Inferior parietal cortex (tissue), 1 donor: ENCODE results near the gene THBS2.
"Not testable (repeated sequence)": the region's sequence is repeated elsewhere in the genome, so short reads cannot be mapped to it uniquely, and the experiment has no call there.

Experiments
- DNase-seq: peaks from one replicate; pipeline ENCODE4 v3.0.0-alpha.2; 2016; ENCODE audit errors: extremely low spot score

Gene THBS2

DNA sequence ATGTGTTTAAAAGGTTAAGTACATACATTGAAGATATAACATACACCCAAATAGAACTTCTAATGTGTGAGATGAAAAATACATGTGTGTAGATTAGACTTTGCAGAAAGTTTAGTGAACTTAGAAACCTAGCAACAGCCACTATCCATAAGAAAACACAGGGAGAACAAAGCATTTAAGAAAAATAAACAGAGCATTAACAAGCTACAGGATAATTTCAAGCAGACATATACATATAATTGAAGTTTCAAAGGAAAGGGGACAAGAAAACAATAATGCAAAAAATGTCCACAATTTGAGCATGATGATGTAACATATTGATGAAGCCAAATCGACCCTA lies 18.2 kb upstream of the THBS2 start:
- DNase-seq: no peak

- DNase-seq: no peak
Measured at GRCh38 chr6:169271158-169271876, 17.7 kb upstream of the THBS2 start.

DNA sequence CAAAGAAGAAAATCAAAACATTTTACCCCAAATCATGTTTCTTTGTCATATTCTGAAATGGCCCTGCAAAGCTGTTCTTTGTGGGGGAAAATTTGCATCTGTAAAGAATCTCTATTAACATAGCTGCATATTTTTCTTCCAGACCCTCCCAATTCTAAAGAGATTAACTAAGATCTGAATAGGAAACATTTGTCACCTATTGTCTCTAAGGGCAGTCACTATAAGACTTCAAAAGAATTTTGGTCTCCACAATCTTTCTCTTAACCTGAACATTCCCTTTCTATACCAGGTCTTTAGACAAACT lies 16.4 kb upstream of the THBS2 start:
- not testable (repeated sequence) for DNase-seq

DNA sequence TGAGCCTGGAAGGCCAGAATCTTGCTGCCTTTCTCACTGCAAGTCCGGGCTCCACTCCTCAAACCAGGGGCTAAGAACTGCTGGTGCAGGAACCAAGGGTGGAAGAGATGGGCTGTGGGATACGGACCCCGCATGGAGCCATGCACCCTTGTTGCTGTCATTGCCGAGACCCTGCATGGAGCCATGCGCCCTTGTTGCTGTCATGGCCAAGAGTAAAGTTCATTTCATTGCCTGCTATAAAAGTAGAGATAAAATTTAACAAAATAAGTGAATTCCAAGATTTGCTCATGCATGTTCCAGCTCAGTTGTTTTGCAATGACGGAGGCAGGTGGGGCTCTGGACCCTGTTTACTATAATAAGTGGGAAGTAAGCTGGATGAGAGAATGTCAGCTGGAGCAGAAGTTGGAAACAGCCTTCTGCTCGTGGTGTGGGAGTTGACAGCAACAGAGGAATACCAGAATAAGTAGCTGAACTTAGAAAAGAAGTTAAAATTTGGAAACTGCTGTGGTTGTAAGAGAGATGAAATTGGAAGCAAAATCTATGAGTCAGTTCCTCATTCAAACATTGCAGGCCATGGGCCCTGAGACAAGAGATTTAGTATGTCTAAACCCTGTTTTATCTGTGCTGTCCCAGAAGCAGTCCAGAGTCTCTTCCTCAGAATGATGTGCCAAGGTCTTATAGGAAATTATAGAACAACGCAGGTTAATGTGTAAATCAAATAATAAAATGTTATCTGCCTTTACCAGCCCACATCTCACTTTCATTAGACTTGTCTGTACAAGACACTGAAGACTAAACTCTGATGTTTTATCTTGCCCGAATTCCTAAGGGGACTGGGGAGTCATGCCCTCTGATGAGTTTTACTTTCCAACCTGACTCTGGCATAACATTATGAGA lies 15.8 kb upstream of the THBS2 start:
- no peak for DNase-seq

- DNase-seq: no peak
Measured at GRCh38 chr6:169268276-169268675, 14.6 kb upstream of the THBS2 start.

GRCh38 chr6:169266746-169267591 lies 13.3 kb upstream of the THBS2 start:
- DNase-seq: no peak

DNA sequence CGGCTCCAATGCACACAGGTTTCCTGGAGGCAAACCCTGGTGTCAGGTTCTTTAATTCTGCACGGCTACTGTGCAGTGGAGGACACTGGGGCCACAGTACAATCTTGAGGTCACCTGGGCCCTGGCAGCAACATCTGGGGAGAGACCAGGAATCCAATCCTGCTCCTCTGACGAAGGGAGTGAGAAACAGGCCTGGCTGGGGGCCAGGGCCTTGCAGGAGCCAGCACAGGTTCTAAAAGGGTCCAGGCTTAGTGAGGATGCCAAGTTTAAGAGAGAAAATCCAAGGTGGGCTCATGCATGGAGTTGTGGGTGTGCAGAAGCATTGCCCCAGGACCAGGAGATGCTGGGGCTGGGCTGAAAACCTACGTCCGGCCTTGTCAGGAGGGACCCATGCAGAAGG lies 12.6 kb upstream of the THBS2 start:
- no peak for DNase-seq

- DNase-seq: no peak
Measured at GRCh38 chr6:169265486-169266131, 12.0 kb upstream of the THBS2 start.

GRCh38 chr6:169263836-169264608 lies 10.4 kb upstream of the THBS2 start:
- no peak for DNase-seq

DNA sequence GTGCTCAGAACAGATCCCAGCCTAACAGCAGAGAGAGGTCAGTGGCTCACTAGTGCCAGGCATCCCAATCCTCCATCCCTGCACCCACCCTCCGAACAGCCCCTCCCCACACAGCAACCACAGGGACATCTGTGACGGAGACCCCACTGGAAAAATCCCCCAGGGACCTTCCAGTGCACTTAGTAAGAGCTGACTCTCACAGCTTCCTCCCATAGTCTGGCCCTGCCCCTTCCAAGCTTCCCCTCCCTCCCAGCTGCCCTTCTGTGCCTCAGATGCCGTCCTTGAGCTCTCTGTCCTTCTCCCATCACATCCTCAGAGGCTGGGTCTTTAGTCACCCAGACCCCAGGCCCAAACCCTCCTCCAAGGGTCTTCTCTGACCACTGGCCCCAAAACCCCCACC lies 9.7 kb upstream of the THBS2 start:
- DNase-seq: no peak

DNA sequence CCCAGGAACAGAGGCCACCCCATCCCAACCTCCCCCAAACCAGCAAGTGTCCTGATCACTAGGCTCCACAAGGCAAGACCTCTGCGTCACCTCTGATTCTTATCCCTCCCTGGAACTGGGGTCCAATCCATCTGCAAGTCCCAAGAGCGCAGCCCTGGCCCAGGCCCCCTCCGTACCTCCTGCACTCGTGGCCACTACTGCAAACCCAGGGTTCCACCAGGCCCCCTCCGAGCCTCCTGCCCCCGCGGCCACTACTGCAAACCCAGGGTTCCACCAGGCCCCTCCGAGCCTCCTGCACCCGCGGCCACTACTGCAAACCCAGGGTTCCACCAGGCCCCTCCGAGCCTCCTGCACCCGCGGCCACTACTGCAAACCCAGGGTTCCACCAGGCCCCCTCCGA lies 9.0 kb upstream of the THBS2 start:
- DNase-seq: not testable (repeated sequence)

- no peak for DNase-seq
Measured at GRCh38 chr6:169256518-169256917, 2.9 kb upstream of the THBS2 start.

DNA sequence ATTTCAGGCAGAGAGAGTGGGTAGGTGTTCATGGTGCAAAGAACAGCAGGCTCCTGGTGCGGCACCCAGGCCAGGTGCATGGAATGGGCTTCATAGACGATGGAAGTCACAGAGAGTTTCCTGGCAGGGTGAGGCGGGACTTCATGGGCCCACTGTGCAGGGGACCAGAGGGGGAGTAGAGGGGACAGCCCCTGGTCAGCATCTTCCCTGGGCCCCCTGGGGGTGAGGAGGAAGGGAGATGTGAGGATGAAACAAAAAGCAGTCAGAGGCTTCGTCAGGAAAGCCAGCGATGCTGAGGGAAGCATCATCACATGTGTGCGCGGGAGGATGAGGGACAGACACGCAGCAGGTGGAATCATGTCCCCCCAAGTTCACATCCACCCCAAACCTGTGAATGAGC lies 2.4 kb upstream of the THBS2 start:
- DNase-seq: no peak

- DNase-seq: no peak
Measured at GRCh38 chr6:169255643-169256042, 2.0 kb upstream of the THBS2 start.

GRCh38 chr6:169254456-169255316 lies 1.0 kb upstream of the THBS2 start:
- DNase-seq: no peak

- peak; percentile 26 for DNase-seq
Measured at GRCh38 chr6:169252505-169253189, 999 bp downstream of the THBS2 start.

- DNase-seq: no peak
Measured at GRCh38 chr6:169251822-169252504, 1.7 kb downstream of the THBS2 start.

DNA sequence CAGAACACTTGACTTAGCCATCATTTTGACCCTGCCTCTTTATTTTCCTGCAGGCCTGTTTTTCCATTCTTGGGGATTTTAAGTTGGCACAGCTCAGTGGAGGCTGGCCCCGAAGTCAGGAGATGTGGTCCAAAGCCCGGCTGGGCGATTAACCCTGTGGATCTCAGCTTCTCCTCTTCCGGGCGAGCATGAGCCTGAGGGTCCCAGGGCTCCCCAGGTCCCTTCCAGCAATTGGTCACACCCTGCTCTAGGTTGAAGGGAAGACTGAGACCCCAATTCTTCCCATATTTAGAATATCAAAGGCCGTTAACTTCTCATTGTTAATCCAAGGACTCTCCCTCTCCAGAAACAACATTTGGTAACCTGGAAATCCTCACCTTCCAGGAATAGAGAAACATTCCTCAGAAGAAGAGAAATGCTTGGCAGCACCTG lies 2.3 kb downstream of the THBS2 start:
- peak; percentile 33 for DNase-seq

GRCh38 chr6:169250660-169251059 lies 3.0 kb downstream of the THBS2 start:
- DNase-seq: peak; percentile 77
